ENCODE data around the gene ESYT2.

The ESYT2 gene

GRCh38 chr7:158803367-158803969 is 25.8 kb downstream of the ESYT2 start:
- no peak for DNase-seq
- Histone ChIP-seq H3K4me2 (ENCODE audit: low read depth, low read length) (no peak overlapping the region), H3K27me3 (replicated peaks; ENCODE audit: insufficient read depth, low read length) (no peaks in the 10 kb centered on the region), H3K9ac (ENCODE audit: low read length) (no peak overlapping the region), H3K4me3 (ENCODE audit: low read length) (no peak overlapping the region), H3K79me2 (ENCODE audit: low read length) (peaks cover 54% of the 10 kb centered on the region), H3K9me2 (replicated peaks; ENCODE audit: insufficient read depth, low read length) (no peaks in the 10 kb centered on the region), H4K20me1 (ENCODE audit: insufficient read depth, low read length) (no peaks in the 10 kb centered on the region), H2AFZ (ENCODE audit: low read length) (no peak overlapping the region), H3K36me3 (replicated peaks; ENCODE audit: insufficient read depth, low read length) (no peaks in the 10 kb centered on the region), H3F3A (ENCODE audit: insufficient read depth, low read length) (no peaks in the 10 kb centered on the region), H3K27ac (ENCODE audit: low read length) (no peak overlapping the region), H3K9me3 (replicated peaks; ENCODE audit: insufficient read depth, low read length) (no peaks in the 10 kb centered on the region), H3K4me1 (ENCODE audit: low read length) (no peaks in the 10 kb centered on the region)
- TF ChIP-seq CTCF (IDR thresholded peaks at IDR 0.05; ENCODE audit: low read length) (no peak), EZH2 (optimal IDR thresholded peaks at IDR 0.05; ENCODE audit: low read depth, low read length) (no peak), EZH2phosphoT487 (IDR thresholded peaks at IDR 0.05; ENCODE audit: low read length) (no peak)

- TF ChIP-seq CTCF (IDR thresholded peaks at IDR 0.05; ENCODE audit: low read length): no peak
- TF ChIP-seq EZH2 (optimal IDR thresholded peaks at IDR 0.05; ENCODE audit: low read depth, low read length): no peak
- no peak for TF ChIP-seq EZH2phosphoT487 (IDR thresholded peaks at IDR 0.05; ENCODE audit: low read length)
- Histone ChIP-seq H4K20me1 (ENCODE audit: insufficient read depth, low read length) (no peaks in the 10 kb centered on the region), H3K4me2 (ENCODE audit: low read depth, low read length) (no peak overlapping the region), H2AFZ (ENCODE audit: low read length) (no peak overlapping the region), H3K4me1 (ENCODE audit: low read length) (no peaks in the 10 kb centered on the region), H3K4me3 (ENCODE audit: low read length) (no peak overlapping the region), H3F3A (ENCODE audit: insufficient read depth, low read length) (no peaks in the 10 kb centered on the region), H3K79me2 (ENCODE audit: low read length) (peaks cover 48% of the 10 kb centered on the region), H3K27ac (ENCODE audit: low read length) (no peak overlapping the region), H3K9me3 (replicated peaks; ENCODE audit: insufficient read depth, low read length) (no peaks in the 10 kb centered on the region), H3K9ac (ENCODE audit: low read length) (no peak overlapping the region), H3K9me2 (replicated peaks; ENCODE audit: insufficient read depth, low read length) (no peaks in the 10 kb centered on the region), H3K27me3 (replicated peaks; ENCODE audit: insufficient read depth, low read length) (no peaks in the 10 kb centered on the region), H3K36me3 (replicated peaks; ENCODE audit: insufficient read depth, low read length) (no peaks in the 10 kb centered on the region)
- no peak for DNase-seq
Measured at GRCh38 chr7:158802535-158803366, 26.6 kb downstream of the ESYT2 start.

DNA sequence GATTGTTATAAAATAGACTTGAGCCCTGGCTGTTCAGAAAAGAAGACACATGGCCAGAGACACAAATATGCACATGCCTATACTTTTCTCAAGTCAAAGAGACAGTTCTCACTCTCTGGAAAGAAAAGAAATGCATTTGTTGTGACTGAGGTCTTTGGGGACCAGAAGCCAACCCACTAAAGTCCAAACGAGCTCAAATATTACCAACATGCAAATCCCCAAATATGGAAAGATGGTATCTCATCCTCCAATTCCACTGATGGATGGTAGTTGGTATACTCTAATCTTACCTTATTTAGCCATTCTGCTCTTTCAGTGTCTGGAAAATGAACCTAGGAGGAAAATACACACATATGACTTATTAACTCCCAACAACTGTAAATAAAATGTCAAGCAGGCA is 30.6 kb downstream of the ESYT2 start:
- peaks cover 5% of the 10 kb centered on the region; the same call in 1 of the 2 replicates for H3K36me3 ChIP-seq (replicated peaks; ENCODE audit: insufficient read depth, low read length)
- no peaks in the 10 kb centered on the region for H4K20me1 ChIP-seq (ENCODE audit: insufficient read depth, low read length)
- no peak overlapping the region for H3K9ac ChIP-seq (ENCODE audit: low read length)
- no peaks in the 10 kb centered on the region for H3K4me1 ChIP-seq (ENCODE audit: low read length)
- no peak for TF ChIP-seq CTCF (IDR thresholded peaks at IDR 0.05; ENCODE audit: low read length)
- no peak for TF ChIP-seq EZH2 (optimal IDR thresholded peaks at IDR 0.05; ENCODE audit: low read depth, low read length)
- TF ChIP-seq EZH2phosphoT487 (IDR thresholded peaks at IDR 0.05; ENCODE audit: low read length): no peak
- H3K9me2 ChIP-seq (replicated peaks; ENCODE audit: insufficient read depth, low read length): no peaks in the 10 kb centered on the region
- peaks cover 33% of the 10 kb centered on the region for H3K79me2 ChIP-seq (ENCODE audit: low read length)
- H3K27me3 ChIP-seq (replicated peaks; ENCODE audit: insufficient read depth, low read length): no peaks in the 10 kb centered on the region
- H2AFZ ChIP-seq (ENCODE audit: low read length): no peak overlapping the region
- no peaks in the 10 kb centered on the region for H3K9me3 ChIP-seq (replicated peaks; ENCODE audit: insufficient read depth, low read length)
- DNase-seq: no peak
- no peak overlapping the region for H3K4me3 ChIP-seq (ENCODE audit: low read length)
- no peaks in the 10 kb centered on the region for H3F3A ChIP-seq (ENCODE audit: insufficient read depth, low read length)
- H3K4me2 ChIP-seq (ENCODE audit: low read depth, low read length): no peak overlapping the region
- H3K27ac ChIP-seq (ENCODE audit: low read length): no peak overlapping the region
